GM06990 (cell line): ENCODE results near the gene TYSND1.

ENCODE experiments used
- DNase-seq: peaks from one replicate; pipeline ENCODE4 v3.0.0-alpha.2; 2011; ENCODE audit not compliant: insufficient read length; ENCODE audit errors: extremely low read depth
- H3K27me3 ChIP-seq: replicated peaks from 2 replicates; pipeline ENCODE4 v1.6.0; 2011; ENCODE audit warnings: low read length; ENCODE audit not compliant: control insufficient read depth, insufficient read depth
- H3K36me3 ChIP-seq: 2 replicates; pipeline ENCODE4 v1.5.1; 2011; ENCODE audit warnings: low read length; ENCODE audit not compliant: control insufficient read depth, insufficient read depth
- H3K4me3 ChIP-seq: replicated peaks from 2 replicates; pipeline ENCODE4 v1.5.1; 2011; ENCODE audit warnings: low read depth, mild to moderate bottlenecking, control low read depth, low read length
- CTCF ChIP-seq: IDR thresholded peaks from 2 replicates; pipeline ENCODE4 v1.5.1; 2011; ENCODE audit warnings: low read length, control low read depth, mild to moderate bottlenecking, inconsistent platforms; ENCODE audit not compliant: insufficient read depth, poor library complexity, severe bottlenecking

Gene TYSND1

GRCh38 chr10:70169011-70169410 is 22.5 kb upstream of the TYSND1 start:
- no peaks in the 10 kb centered on the region for H3K27me3 ChIP-seq
- no peak for TF ChIP-seq CTCF
- H3K4me3 ChIP-seq: peak overlapping the region; percentile 98
- H3K36me3 ChIP-seq: peaks cover 4% of the 10 kb centered on the region
- no peak for DNase-seq

GRCh38 chr10:70167246-70167645 is 20.7 kb upstream of the TYSND1 start:
- Histone ChIP-seq H3K4me3 (no peak overlapping the region), H3K27me3 (no peaks in the 10 kb centered on the region), H3K36me3 (peaks cover 4% of the 10 kb centered on the region)
- no peak for DNase-seq
- TF ChIP-seq CTCF: no peak

GRCh38 chr10:70166394-70166793 is 19.9 kb upstream of the TYSND1 start:
- H3K36me3 ChIP-seq: peaks cover 4% of the 10 kb centered on the region
- TF ChIP-seq CTCF: no peak
- DNase-seq: no peak
- H3K4me3 ChIP-seq: no peak overlapping the region
- no peaks in the 10 kb centered on the region for H3K27me3 ChIP-seq

- no peak for DNase-seq
- no peak overlapping the region for H3K4me3 ChIP-seq
- H3K27me3 ChIP-seq: no peaks in the 10 kb centered on the region
- TF ChIP-seq CTCF: no peak
- peaks cover 5% of the 10 kb centered on the region for H3K36me3 ChIP-seq
Observed at GRCh38 chr10:70164163-70164562, 17.7 kb upstream of the TYSND1 start.

- H3K36me3 ChIP-seq: peaks cover 5% of the 10 kb centered on the region
- no peaks in the 10 kb centered on the region for H3K27me3 ChIP-seq
- no peak for TF ChIP-seq CTCF
- H3K4me3 ChIP-seq: peak overlapping the region; percentile 27
- DNase-seq: no peak
Observed at GRCh38 chr10:70163448-70163847, 16.9 kb upstream of the TYSND1 start.

GRCh38 chr10:70162892-70163201 is 16.3 kb upstream of the TYSND1 start:
- no peak for TF ChIP-seq CTCF
- no peak for DNase-seq
- Histone ChIP-seq H3K4me3 (no peak overlapping the region; the same call in 1 of the 2 replicates), H3K27me3 (no peaks in the 10 kb centered on the region), H3K36me3 (peaks cover 5% of the 10 kb centered on the region)
